ENCODE measurements around the gene NCOR2. TPM values are rescaled to one million over a fixed set of nuclear protein-coding genes. Genes with fewer than 3 reads are reported as not detected.
A peak's percentile ranks its signal among the peaks of the same experiment; 100 is the strongest.

Gene NCOR2
- total RNA-seq, 1 donor from 2014 or later, result 25.7 TPM

DNA sequence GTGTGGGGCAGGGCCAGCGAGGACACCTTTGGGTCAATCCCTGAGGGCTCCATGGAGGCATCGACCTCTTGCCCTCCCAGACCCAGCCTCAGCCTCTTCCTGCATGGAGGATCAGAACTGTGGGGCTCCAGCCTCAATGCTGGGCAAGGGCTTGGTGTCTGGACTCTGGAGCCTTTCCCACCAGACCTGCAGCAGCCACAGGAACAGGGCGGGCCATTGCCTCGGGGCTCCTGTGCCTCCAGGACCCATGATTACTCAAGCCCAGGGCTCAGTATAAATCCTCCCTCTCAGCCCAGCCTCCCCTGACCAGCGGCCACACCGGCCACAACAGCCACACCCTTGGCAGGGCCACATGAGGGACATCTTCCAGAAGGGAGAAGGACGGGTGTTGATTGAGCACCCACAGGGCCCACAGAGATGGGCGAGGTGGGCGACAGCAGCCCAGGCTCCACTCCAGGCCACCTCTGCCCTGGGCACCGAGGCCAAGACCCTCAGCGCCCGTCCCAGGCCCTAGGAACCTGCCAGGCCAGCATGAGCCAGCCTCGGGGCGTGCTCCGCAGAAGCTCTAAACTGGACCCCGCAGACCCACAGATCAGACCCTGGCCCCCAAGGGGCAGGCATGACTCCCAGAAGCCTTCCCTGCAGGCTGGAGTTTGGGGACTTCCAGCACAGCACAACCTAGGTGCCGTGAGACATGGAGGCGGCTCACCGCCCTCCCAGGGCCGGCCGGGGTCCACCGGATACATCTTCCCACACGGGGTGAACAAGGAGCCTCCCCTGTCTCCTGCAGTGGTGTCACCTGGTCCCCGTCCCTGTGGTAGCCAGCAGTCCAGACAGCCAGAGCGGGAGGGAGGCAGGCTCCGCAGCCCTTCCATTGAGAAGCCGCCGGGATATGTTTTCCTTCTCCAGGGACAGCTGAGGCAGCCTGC lies 25.1 kb downstream of the NCOR2 start:
- no peak for DNase-seq

DNA sequence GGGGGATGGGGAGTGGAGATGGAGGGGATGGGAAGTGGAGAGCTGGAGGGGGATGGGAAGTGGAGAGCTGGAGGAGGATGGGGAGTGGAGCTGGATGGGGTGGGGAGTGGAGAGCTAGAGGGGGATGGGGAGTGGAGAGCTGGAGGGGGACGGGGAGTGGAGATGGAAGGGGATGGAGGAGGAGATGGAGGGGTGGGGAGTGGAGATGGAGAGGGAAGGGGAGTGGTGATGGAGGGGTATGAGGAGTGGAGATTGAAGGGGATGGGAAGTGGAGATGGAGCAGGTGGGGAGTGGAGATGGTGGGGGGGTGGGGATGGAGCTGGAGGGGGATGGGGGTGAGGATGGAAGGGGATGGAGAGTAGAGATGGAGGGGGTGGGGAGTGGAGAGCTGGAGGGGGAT lies 26.1 kb downstream of the NCOR2 start:
- no peak for DNase-seq

DNA sequence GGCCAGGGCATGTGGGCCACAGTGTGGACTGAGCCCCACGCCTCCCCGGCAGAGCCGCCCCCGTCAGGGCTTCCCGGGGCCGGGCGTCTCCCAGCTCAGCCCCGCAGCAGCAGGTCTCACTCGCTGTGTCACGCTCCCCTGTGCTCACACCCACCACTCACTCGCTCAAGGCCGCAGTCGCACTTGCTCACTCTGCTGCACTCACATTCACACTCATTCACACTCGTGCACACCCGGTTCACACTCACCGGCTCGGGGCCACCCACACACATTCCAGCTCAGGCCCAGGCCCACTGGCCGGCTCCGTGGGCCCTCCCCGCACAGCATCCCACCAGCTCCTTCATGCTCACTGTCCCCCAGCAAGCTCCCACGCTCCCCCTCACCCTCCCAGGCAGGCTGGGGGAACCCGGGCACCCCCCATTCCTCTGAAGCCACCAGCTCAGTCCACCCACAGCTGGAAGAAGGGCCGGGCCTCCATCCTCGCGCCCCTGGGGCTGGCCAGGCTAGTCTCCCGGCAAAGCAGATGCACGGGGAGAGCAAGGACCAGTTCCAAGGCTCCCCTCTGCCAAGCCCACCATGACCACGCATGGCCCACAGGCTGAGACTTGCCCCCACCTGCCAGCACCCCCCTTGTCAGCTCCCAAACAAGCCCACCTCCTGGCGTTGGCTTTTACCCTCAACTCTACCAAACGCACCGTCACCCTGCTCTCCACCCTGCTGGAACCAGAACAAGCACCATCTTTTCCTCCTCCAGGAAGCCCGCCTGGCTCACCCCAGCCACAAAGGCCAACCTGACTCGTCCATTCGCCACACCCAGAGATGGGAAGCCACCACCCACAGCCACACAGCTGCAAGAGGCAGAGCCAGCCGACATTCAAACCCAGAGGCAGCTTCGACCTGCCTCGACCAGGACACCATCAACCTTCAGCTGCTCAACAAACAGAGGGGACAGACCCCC lies 28.0 kb downstream of the NCOR2 start:
- DNase-seq, result no peak

DNA sequence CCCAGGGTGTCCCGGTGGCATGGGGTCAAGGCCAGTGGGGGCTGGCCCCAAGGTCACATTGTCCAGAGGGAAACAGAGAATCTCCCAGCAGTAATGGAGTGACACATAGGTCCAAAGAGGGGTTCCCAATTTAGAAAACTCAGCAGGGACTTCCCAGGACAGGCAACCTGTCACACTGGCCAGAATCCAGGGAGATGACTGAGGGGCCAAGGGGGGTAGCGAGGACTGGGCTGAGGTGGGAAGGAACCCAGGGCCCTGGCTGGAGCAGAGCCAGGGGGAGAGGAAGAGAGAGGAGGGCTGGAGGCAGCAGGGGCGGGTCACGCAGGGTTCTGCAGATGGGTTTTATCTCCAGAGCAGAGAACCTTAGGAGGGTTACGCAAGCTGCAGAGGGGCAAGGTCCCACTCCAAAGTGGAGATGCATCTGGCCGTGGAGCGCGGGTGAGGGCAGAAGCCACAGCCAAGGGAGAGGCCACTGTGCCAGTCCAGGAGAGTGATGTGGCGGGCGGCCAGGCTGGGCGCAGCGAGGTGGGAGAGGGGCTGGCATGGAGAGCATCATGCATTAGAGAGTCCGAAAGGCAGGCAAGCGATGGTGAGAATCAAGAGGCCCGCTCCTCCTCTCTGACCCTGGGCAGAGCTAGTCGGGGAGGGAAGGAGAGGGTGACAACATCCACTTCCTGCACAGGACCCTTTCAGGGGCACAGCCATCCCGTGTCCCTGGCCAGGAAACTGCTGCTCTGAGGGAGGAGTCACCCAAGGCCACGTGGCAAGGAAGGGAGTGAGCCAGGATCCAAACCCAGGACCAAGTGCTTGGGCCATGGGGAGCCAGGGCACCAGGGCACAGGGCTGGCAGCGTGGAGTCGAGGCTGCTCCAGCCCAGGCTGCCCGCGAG lies 29.0 kb downstream of the NCOR2 start:
- peak; percentile 31 for DNase-seq

DNA sequence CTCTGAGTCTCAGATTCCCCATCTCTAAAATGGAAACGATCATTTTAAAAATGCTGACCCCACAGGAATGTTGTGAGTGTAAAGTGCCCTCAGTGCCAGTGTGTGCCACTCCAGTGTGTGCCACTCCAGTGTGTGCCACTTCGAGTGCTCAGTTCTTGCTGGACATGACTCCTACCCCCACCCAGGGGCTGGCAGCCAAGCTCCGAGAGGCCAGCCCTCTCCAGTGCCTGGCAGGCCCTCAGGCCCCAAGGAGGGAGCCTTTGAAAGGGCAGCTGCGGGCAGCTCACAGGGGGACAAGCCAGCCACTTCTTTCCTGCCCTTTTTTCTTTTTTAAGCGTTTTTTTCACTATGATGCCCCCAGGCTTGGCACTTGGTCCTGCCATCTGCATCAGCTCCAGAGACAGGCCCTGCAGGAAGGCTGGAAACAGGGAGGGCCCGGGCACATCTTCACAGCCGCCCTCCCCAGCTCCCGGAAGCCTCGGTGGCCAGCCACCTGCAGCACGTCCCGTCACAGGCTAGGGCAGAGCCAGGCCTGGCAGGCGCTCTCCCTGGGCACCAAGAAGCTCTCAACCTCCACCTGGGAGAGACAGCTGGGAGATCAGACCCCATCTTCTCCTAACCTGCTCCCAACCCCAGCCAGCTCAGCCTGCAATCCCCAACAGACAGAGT lies 29.8 kb downstream of the NCOR2 start:
- no peak for DNase-seq

DNA sequence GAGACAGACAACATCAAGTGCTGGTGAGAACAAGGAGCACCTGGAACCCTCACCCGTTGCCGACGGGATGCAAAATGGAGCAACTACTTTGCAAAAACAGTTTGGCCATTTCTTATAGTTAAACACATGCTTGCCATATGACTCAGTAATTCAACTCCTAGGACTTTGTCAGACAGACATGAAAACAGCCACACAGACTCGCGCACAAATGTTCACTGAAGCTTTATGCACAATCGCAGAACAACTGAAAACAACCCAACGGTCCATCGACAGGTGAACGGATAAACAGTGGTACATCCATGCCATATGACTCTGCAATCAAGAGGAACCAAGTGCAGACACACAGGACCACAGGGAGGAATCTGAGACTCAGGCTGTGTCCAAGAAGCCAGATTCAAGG lies 30.8 kb downstream of the NCOR2 start:
- no peak for DNase-seq

DNA sequence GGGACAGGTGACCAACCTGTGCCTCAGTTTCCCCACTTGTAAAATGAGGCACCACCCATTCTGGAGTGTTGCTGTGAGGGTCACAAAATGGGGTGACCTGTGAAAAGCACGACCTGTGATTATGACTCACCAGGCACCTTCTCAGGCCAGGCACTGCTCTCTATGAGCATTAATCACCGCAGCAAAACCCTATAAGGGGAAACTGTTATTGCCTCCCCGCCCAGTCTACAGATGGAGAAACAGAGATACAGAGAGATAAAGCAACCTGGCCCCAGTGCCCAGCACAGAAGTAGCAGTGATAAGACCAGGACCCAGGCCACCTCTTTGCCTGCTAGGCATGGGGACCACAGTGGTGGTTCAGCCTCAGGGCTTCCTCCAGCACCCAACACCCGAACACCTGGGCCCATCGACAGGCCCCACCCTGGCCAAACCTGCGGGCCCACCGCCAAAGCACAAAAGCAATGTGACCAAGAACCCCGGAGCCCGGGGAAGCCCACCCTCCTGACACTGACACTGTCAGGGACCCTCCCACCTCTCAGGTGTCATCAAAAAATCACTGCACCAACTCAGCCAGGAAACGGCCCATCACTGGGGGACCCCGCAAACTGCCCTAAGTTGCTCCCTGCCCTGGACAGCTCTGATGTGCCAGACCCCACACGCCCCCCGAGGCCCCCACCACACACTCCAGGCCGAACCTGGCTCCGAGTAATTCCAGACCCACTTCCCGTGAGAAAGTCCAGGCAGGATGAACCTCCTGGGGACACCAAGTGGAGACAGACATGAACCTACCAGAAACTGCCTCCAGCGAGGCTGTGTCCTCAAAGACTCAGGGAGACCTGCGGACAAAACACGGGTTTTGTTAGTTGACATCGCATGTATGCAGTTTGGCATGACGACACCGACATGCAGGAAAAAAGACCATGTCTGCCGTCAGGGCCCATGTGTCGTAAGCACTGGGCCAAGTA lies 32.4 kb downstream of the NCOR2 start:
- DNase-seq, result no peak

DNA sequence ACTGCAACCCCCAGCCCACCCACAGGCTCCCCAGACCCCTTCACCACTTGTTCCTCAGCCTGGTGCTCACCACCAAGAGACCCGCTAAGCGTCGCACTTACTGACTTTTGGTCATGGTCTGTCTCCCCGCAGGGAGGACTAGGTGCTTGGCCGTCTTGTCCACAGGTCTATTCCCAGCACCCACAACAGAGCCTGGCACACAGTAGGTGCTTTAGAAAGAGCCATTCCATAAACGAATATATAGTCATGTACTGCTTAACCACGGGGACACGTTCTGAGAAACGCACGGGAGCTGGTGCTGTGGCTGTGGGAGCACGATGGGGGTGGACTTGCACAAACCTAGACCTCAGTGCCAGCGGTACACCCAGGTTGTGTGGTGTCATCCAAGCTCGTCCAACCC lies 34.0 kb downstream of the NCOR2 start:
- DNase-seq, result no peak

DNA sequence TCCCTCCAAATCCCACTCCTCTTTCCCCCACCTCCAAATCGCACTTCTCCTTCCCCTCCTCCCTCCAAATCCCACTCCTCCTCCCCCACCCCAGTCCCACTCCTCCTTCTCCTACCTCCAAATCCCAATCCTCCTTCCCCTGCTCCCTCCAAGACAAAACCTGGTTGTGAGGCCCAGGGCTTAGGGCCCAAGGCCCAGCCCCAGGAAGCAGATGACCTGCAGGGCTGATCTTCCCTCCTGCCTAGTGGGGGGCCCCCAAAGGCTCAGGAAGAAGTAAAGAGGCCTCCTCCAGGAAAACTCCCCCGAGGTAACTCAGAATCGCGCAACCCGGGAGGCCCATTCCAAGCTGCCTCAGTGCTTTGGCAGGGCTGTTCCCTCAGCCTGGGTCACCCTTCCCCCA lies 34.4 kb downstream of the NCOR2 start:
- no peak for DNase-seq

DNA sequence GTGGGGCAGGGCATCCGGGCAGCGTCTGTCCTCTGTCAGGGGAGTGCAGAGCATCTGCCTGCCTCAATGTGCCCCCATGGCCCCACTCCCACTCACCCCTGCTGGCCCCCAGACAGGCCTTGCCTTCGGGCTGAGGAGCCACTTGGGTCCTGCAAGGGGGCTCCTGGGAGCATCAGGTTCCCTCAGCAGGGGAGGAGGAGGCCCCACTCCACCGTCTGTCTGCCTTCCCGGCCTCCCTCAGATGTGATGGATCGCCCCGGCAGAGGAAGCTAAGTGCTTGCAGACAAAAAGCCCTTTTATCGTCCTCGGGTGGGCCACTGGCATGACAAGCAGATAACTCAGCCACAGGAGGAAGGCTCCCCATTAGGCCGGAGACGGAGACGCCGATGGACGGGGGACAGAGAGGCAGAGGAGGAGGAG lies 35.1 kb downstream of the NCOR2 start:
- DNase-seq, result no peak

DNA sequence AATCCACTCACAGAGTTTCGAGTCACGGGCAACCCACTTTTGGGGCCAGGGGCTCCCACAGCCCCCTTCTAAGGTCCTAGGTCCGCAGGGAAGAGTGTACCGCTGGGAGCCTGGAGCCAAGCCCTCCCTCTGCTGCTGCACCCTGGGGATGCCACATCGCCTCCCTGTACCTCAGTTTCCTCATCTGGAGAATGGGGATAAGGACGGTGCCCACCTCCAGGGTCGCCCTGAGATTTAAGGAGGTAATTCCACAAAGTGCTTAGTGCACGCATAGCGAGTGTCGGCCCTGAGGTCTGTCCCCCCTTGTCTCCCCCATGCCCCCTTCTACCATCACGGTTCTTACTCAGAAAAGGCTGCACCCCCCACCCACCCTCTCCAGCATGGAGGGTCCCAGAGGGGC lies 35.5 kb downstream of the NCOR2 start:
- no peak for DNase-seq

DNA sequence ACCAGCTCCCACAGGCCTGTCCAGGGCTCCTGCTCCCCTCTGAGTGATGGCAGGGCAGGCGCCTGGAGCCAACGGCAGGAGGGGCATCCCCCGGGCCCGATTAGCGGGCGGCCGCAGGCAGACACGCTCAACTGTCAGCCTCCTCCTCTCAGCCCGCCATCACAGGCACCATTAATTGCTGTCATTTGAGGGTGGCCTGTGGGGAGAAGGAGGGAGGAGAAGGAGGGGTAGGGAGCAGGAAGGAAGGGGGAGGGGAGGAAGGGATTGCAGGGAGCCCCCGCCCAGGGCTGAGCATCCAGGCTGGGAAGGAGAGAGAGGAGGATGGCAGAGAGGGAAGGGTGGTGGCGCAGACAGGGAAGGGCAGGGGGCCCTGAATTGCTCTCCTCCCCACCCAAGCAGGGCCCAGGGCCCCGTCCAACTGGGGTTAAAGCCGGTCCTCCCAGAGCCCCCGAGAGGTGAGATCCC lies 36.1 kb downstream of the NCOR2 start:
- no peak for DNase-seq

DNA sequence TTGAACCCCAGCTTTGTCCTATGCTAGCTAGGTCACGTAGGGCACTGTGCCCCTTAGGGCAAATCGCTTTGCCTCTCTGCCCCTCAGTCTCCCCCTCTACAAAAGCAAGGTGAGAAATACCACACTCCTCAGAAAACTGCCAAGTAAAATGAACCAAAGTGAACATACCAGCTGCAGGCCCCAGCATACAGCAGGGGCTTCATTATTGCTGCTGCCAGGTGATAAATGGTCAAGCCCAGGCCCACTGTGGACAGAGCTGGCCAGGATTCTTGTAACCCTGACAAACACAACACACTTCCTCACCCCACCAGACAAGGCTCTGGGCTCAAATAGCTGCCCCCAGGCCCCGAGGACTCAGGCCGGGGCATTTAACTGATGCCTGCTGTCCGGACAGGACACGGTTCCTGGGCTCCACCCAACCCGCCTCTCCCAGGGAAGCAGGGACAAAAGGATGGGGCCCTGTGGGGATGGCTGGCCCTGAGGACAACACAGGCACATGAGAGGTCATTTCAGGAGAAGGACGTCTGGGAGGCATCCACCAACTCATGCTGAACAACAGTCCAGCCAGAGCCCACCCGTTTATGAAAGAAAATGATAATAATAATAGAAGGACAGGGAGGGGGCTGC lies 36.7 kb downstream of the NCOR2 start:
- DNase-seq, result no peak

DNA sequence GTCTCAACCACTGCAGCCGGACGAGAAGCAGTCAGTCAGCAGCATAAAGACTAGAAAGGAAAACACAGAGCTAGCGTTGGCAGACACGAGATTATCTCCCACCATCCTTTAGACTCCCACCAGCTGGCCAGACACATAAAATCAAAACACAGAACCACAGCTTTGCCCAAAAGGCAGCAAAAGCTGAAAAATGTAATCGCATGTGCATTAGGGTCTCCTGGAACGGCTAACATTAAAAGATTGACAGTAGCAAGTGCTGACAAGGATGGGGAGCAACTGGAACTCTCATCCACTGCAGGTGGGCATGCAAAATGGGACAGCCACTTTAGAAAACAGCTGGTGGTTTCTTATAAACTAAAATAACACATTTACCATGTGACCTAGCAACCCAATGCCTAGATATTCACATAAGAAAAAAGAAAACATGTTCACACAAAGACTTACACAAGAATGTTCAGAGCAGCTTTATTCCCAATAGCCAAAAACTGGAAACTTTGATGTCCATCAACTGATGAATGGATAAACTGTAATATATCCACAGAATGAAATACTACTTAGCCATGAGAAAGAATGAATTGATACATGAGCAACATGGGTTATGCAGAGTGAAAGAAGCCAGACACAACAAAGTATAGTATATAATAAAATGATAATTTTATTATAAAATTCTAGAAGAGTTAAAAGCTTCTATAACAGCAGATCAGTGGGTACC lies 37.7 kb downstream of the NCOR2 start:
- DNase-seq, result no peak

DNA sequence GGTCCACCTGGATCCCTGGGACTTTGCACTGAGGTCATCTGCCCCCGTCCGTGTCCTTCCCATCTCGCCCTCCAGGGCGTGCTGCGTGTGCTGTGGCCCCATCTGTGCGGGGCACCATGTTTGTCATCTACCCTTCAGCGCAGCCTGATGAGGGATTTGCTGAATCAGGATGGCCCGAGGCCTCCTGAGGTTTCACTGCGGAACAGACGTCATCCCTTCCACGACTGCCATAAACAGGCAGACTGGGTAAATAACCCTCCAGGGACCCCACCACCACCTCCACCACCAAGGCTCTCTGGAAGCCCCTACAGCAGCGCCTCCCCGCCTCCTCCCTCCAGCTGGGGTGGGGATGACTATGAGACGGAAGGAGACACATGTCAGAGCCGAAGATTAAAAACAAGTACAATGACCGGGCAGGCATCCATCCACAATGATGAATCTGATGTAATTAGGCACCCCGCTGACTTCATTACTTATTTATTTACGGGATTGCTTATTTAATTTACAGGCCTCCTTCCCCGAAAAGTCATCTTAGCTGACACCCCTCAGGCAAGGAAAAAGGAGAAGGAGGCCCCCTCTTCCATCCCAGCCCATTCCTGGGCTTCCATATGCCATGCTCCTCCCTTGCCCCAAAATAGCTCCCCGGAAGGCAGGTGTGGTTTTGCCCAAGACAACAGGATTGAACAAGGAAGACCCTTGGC lies 39.4 kb downstream of the NCOR2 start:
- DNase-seq, result no peak

DNA sequence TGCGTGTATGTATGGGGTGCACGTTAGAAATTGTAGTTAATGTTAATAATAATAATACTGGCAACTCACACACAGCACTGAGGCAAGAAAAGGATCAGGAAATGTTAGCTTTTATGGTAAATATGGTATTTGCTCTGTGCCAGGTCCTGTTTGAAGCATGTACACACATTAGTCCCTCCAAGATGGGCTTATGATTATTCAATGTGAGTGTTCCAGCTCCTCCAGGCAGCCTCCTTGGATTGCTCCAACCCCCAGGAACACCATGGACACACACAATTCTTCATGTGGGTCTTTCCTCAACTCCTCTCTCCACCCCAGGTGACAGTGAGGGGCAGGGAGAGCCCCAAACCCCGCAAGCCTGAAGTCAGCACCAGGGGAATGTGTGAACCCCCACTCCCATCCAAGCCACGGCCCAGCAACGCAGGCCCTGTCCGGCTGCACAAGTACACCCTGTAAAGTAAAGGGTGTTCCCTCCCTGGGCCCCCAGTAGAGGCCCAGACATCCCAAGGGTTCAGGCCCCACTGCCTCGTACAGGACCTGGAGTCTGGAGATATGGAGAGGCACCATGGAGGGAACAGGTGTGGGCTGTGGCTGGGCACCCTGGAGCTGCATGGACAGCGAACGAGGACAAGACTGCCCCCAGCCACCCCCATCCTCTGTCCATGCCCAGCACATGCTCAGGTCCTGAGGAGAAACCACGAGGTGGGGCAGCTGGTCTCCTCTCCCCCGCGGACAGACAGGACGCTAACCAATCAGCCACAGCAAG lies 41.3 kb downstream of the NCOR2 start:
- DNase-seq, result no peak

DNA sequence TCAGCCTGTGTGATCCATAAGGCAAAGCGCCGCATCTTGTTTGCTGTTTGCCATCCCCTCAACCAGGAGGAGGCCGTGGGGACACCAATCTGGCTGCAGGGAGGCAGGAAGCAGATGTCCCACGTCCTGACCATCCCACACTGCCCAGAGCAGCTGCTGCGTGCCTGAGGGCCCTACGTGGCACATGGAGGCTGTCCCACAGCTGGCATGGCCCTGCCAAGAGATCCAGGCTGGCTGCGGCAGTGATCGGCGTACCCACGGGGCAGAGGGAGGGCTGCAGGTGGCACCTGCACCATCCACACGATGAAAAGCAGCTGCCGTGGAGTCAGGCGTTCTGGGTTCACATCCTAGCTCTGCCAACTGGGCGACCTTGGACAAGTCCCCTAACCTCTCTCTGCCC lies 42.0 kb downstream of the NCOR2 start:
- no peak for DNase-seq

Measured in dermis blood vessel endothelial cell (primary cell).